Inflammatory macrophage treated with lipopolysaccharide for 4 hours (primary cell): ENCODE measurements around the gene MAN1C1.

ENCODE experiments used
- DNase-seq: peaks from one replicate; pipeline ENCODE4 v3.0.0-alpha.2; 2020

MAN1C1 gene

DNA sequence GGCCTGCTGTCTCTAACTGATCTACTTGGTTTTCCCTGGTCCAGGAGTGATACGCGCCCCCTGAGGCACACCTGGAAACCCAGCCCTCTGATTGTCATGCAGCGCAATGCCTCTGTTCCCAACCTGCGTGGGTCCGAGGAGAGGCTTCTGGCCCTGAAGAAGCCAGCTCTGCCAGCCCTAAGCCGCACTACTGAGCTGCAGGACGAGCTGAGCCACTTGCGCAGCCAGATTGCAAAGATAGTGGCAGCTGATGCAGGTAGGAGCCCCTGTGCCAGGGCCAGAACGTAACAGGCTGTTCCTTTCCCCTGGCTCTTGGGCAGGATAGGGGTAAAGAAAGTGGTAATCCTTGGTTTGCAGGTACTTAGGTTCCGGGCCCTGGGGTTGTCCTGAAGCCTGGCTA is 210.0 kb downstream of the MAN1C1 start:
- DNase-seq, result no peak

DNA sequence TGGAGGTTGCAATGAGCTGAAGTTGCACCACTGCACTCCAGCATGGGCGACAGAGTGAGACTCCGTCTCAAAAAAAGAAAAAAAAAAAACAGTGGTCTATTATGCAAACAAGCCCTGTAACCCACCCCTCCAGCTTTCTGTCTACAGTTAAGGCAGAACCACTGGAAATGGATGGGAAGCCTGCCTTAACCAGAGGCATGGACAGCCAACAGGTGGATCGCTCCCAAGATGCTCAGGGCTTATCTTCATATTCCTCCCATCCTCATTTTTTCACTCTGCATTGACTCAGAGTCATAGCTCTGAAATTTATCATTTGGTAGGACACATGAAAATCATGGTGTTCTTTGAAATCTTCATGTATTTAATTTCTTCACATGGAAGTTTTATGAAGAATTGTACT is 211.9 kb downstream of the MAN1C1 start:
- DNase-seq, result no peak

DNA sequence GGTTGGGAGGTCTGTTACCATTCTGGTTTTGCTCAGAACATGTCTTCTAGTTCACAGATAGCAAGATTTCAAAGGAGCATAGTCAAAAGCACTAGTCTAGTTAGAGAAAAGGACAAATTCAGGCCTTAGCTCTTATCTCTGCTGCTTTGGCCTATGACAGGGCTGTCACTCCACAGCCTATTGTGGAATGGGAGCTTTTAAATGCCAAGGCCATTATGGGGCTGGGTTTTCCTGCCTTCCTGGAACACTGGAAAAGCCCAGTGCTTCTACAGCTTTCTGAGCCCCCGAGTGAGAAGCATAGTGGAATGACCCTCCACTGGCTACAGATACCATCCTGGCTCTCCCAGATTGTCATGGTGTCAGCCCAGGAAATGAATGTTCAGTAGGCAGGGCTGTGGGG is 212.5 kb downstream of the MAN1C1 start:
- DNase-seq, result no peak

DNA sequence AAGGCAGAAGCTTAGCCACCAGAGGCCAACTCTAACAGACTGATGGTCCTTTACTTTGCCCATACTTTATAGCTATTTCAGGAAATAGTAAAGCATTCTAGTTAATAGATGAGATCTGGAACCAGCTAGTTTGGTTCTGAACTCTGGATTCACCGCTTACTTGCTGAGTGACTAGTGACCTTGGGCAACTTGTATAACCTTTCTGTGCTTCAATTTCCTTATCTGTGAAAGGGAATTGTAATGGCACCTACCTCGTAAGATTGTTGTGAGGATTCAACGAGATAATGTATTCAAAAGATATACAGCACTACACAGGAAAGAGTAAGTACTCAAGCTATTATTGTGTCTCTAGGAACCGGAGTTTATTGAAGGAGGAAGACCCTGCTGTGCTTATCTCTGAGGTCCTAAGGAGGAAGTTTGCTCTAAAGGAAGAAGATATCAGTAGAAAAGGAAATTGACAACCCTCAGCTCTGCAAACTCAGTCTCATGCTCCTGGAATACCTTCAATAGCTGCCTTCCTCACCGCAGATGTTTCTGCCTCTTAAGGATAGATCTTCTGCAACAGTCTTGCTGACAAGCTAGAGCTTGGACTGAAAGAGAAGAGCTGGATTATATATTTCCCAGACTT is 215.1 kb downstream of the MAN1C1 start:
- DNase-seq, result no peak

DNA sequence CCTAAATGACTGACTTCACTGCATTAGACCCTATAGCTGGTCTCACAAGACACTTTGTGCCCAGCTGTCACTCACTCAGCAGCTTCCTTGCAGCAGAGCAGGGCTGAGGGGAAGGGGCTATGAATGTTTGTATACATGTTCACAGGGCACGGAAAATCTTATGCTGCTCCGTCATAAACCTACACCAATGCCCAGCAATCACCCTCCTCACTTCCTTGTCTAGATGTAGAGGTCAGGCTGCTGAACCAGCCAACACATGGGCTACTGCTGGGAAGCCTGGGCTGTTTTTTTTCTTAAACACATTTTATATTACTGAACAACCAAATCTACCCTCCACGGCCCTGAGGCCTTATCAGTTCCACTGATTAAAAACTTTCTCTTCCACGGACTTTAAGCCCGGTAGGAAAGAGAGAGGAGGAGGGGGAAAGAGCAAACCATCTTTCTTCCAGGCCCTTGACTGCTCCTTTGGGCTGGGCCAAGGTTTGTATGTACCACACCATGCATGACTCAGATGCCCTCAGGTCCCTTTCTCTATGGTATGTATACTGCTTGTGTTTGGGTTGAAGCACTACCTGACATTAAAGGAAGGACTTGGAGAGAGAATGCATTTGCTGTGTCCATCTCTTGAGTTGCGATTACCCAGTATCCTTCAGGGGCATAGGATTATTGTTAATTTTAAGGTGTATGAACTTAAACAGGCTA is 215.9 kb downstream of the MAN1C1 start:
- no peak for DNase-seq

DNA sequence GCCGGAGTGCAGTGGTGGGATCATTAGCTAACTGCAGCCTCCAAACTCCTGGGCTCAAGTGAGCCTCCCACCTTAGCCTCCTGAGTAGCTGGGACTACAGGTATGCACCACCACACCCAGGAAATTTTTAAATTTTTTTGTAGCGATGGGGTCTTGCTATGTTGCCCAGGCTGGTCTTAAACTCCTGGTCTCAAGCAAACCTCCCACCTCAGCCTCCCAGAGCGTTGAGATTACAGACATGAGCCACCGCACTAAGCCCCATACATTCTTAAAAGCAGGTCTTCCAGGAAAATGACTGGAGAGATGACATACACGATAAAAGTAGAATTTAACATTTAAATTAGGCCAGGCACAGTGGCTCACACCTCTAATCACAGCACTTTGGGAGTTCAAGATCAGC is 216.6 kb downstream of the MAN1C1 start:
- DNase-seq, result no peak
